Activated CD4-positive, alpha-beta T cell treated with anti-CD3 and anti-CD28 coated beads for 36 hours (primary cell): ENCODE measurements around the gene SDHAF4. TPM values are rescaled to one million over a fixed set of nuclear protein-coding genes. Genes with fewer than 3 reads are reported as not detected.
"Not testable (repeated sequence)": the region's sequence is repeated elsewhere in the genome, so short reads cannot be mapped to it uniquely, and the experiment has no call there.

Experiments used
- ATAC-seq: fragments of 200-7000 bp; cut with Tn5 transposase; one replicate; pipeline ENCODE4 v1.10.0; 2021; ENCODE audit warnings: mild to moderate bottlenecking, moderate library complexity
- CTCF ChIA-PET: fragments of 350-600 bp; sonication (Branson Sonifier 250); formaldehyde crosslinking; loops from one replicate; lab custom pipeline; 2021; ENCODE audit warnings: antibody characterized with exemption; lab: Charles Lee
- POLR2A ChIA-PET: fragments of 350-600 bp; sonication (Branson Sonifier 250); formaldehyde crosslinking; loops from one replicate; lab custom pipeline; 2021; ENCODE audit warnings: antibody characterized with exemption, inconsistent platforms; lab: Charles Lee
- DNase-seq: peaks from one replicate; pipeline ENCODE4 v3.0.0-alpha.2; 2020
- H3K27ac Mint-ChIP-seq: one replicate; pipeline ENCODE4 v1.8.0; 2021; ENCODE audit warnings: mixed read lengths
- H3K27me3 Mint-ChIP-seq: one replicate; pipeline ENCODE4 v1.8.0; 2021; ENCODE audit warnings: mixed read lengths
- H3K36me3 Mint-ChIP-seq: one replicate; pipeline ENCODE4 v1.8.0; 2021; ENCODE audit warnings: low read depth, mixed read lengths
- H3K4me1 Mint-ChIP-seq: one replicate; pipeline ENCODE4 v1.8.0; 2021; ENCODE audit warnings: mixed read lengths
- H3K4me3 Mint-ChIP-seq: one replicate; pipeline ENCODE4 v1.8.0; 2021; ENCODE audit warnings: mild to moderate bottlenecking, moderate library complexity, mixed read lengths
- H3K9me3 Mint-ChIP-seq: one replicate; pipeline ENCODE4 v1.8.0; 2021; ENCODE audit warnings: low read depth, mixed read lengths
- intact Hi-C, 2 experiments: fragments of 100-400 bp; cut with DNase I in 1 of 2; cut with micrococcal nuclease in 1 of 2; formaldehyde crosslinking; loops; one replicate each; pipeline versions ENCODE4 v1.14.2 to v1.15.1; 2022 to 2024; cut with DNase I, micrococcal nuclease
- total RNA-seq, 2 experiments: library from RNA; stranded (reverse); gene quantifications; one replicate each; pipeline ENCODE4 v1.2.3, GENCODE V29; 2021

SDHAF4 gene
- total RNA-seq, 2 experiments from 2014 or later = 15.8 to 17.6 TPM

- no peak for ATAC-seq
- intact Hi-C loops = no loop called here
- ChIA-PET CTCF (interaction anchor here (0.8 kb wide), 1 partner anchor 26 kb away, joined by 3 read pairs; the partner anchor contains the start of gene SDHAF4), POLR2A (no interaction called here)
- no peaks in the 10 kb centered on the region for H3K4me1 Mint-ChIP-seq
- peaks cover 10% of the 10 kb centered on the region for H3K36me3 Mint-ChIP-seq
- no peaks in the 10 kb centered on the region for H3K27me3 Mint-ChIP-seq
- H3K4me3 Mint-ChIP-seq = no peak overlapping the region
- no peak overlapping the region for H3K27ac Mint-ChIP-seq
- H3K9me3 Mint-ChIP-seq = peaks cover 4% of the 10 kb centered on the region
- no peak for DNase-seq
Measured at GRCh38 chr6:70592391-70593117, 25.8 kb downstream of the SDHAF4 start.

GRCh38 chr6:70593118-70593486 lies 26.4 kb downstream of the SDHAF4 start:
- peaks cover 4% of the 10 kb centered on the region for H3K9me3 Mint-ChIP-seq
- intact Hi-C loops = no loop called here
- H3K4me1 Mint-ChIP-seq = no peaks in the 10 kb centered on the region
- no peak overlapping the region for H3K4me3 Mint-ChIP-seq
- no peak overlapping the region for H3K27ac Mint-ChIP-seq
- POLR2A ChIA-PET = no interaction called here
- DNase-seq (no peak), ATAC-seq (no peak)
- no peaks in the 10 kb centered on the region for H3K27me3 Mint-ChIP-seq
- CTCF ChIA-PET = interaction anchor here (0.6 to 0.8 kb wide), 2 partner anchors 27 to 222 kb away, joined by 3 read pairs; partner anchors contain the start of gene SDHAF4
- peaks cover 10% of the 10 kb centered on the region for H3K36me3 Mint-ChIP-seq

- DNase-seq (peak; percentile 32), ATAC-seq (peak; percentile 86)
- ChIA-PET CTCF (interaction anchor here (1.0 kb wide), 1 partner anchor 32 kb away, joined by 3 read pairs; the partner anchor contains the start of gene SDHAF4), POLR2A (no interaction called here)
- peaks cover 3% of the 10 kb centered on the region for H3K36me3 Mint-ChIP-seq
- H3K4me3 Mint-ChIP-seq = no peak overlapping the region
- no peak overlapping the region for H3K27ac Mint-ChIP-seq
- no peaks in the 10 kb centered on the region for H3K27me3 Mint-ChIP-seq
- intact Hi-C loops = no loop called here
- H3K4me1 Mint-ChIP-seq = peaks cover 4% of the 10 kb centered on the region
- peaks cover 4% of the 10 kb centered on the region for H3K9me3 Mint-ChIP-seq
Measured at GRCh38 chr6:70599187-70599586, 32.5 kb downstream of the SDHAF4 start.

GRCh38 chr6:70601014-70601413 lies 34.3 kb downstream of the SDHAF4 start:
- CTCF ChIA-PET = interaction anchor here (0.6 kb wide), 1 partner anchor 15 kb away, joined by 4 read pairs; no protein-coding TSS in a partner anchor
- intact Hi-C loops = no loop called here

GRCh38 chr6:70604254-70604653 lies 37.5 kb downstream of the SDHAF4 start:
- POLR2A ChIA-PET = no interaction called here
- DNase-seq = no peak
- ATAC-seq = no peak
- no peak overlapping the region for H3K27ac Mint-ChIP-seq
- CTCF ChIA-PET = no interaction called here
- peaks cover 7% of the 10 kb centered on the region for H3K4me1 Mint-ChIP-seq
- peaks cover 3% of the 10 kb centered on the region for H3K36me3 Mint-ChIP-seq
- H3K27me3 Mint-ChIP-seq = no peaks in the 10 kb centered on the region
- intact Hi-C loops = no loop called here
- H3K4me3 Mint-ChIP-seq = no peak overlapping the region
- peaks cover 11% of the 10 kb centered on the region for H3K9me3 Mint-ChIP-seq

More at GRCh38 chr6:70601014-70601413, 34.3 kb downstream of the SDHAF4 start:
- ATAC-seq (no peak), DNase-seq (no peak)
- POLR2A ChIA-PET = no interaction called here
- H3K27ac Mint-ChIP-seq = no peak overlapping the region
- H3K4me3 Mint-ChIP-seq = no peak overlapping the region
- peaks cover 4% of the 10 kb centered on the region for H3K4me1 Mint-ChIP-seq
- H3K9me3 Mint-ChIP-seq = peaks cover 10% of the 10 kb centered on the region
- no peaks in the 10 kb centered on the region for H3K27me3 Mint-ChIP-seq
- H3K36me3 Mint-ChIP-seq = peaks cover 3% of the 10 kb centered on the region

- CTCF ChIA-PET, POLR2A ChIA-PET, H3K27me3 Mint-ChIP-seq, ATAC-seq, H3K27ac Mint-ChIP-seq, DNase-seq, H3K36me3 Mint-ChIP-seq, H3K4me1 Mint-ChIP-seq, intact Hi-C loops, H3K4me3 Mint-ChIP-seq: not testable (repeated sequence)
- peaks cover 11% of the 10 kb centered on the region for H3K9me3 Mint-ChIP-seq
Measured at GRCh38 chr6:70607371-70607770, 40.6 kb downstream of the SDHAF4 start.

- POLR2A ChIA-PET, ATAC-seq, H3K9me3 Mint-ChIP-seq, H3K4me3 Mint-ChIP-seq, H3K4me1 Mint-ChIP-seq, CTCF ChIA-PET, H3K27me3 Mint-ChIP-seq, intact Hi-C loops, H3K27ac Mint-ChIP-seq, H3K36me3 Mint-ChIP-seq, DNase-seq: not testable (repeated sequence)
Measured at GRCh38 chr6:70609181-70609580, 42.5 kb downstream of the SDHAF4 start.

- Mint-ChIP-seq H3K36me3 (no peaks in the 10 kb centered on the region), H3K27ac (no peak overlapping the region), H3K4me1 (no peaks in the 10 kb centered on the region), H3K4me3 (no peak overlapping the region), H3K27me3 (peaks cover 4% of the 10 kb centered on the region), H3K9me3 (no peaks in the 10 kb centered on the region)
- ATAC-seq (no peak), DNase-seq (no peak)
- CTCF ChIA-PET = no interaction called here
- POLR2A ChIA-PET = no interaction called here
- intact Hi-C loops = no loop called here
Measured at GRCh38 chr6:70616728-70617260, 50.1 kb downstream of the SDHAF4 start.

- H3K36me3 Mint-ChIP-seq = no peaks in the 10 kb centered on the region
- ATAC-seq (no peak), DNase-seq (no peak)
- H3K9me3 Mint-ChIP-seq = no peaks in the 10 kb centered on the region
- H3K27ac Mint-ChIP-seq = no peak overlapping the region
- POLR2A ChIA-PET = no interaction called here
- H3K4me1 Mint-ChIP-seq = no peaks in the 10 kb centered on the region
- intact Hi-C loops = no loop called here
- no peak overlapping the region for H3K4me3 Mint-ChIP-seq
- CTCF ChIA-PET = interaction anchor here (1.6 kb wide), 1 partner anchor 252 kb away, joined by 4 read pairs; no protein-coding TSS in a partner anchor
- H3K27me3 Mint-ChIP-seq = no peaks in the 10 kb centered on the region
Measured at GRCh38 chr6:70620746-70621145, 54.0 kb downstream of the SDHAF4 start.

- POLR2A ChIA-PET = no interaction called here
- Mint-ChIP-seq H3K27ac (no peak overlapping the region), H3K27me3 (no peaks in the 10 kb centered on the region), H3K36me3 (no peaks in the 10 kb centered on the region), H3K4me1 (no peaks in the 10 kb centered on the region), H3K4me3 (no peak overlapping the region), H3K9me3 (no peaks in the 10 kb centered on the region)
- intact Hi-C loops = no loop called here
- DNase-seq = no peak
- CTCF ChIA-PET = no interaction called here
- no peak for ATAC-seq
Measured at GRCh38 chr6:70622461-70622860, 55.7 kb downstream of the SDHAF4 start.

GRCh38 chr6:70625436-70625835 lies 58.7 kb downstream of the SDHAF4 start:
- H3K36me3 Mint-ChIP-seq = no peaks in the 10 kb centered on the region
- no peaks in the 10 kb centered on the region for H3K27me3 Mint-ChIP-seq
- no peaks in the 10 kb centered on the region for H3K9me3 Mint-ChIP-seq
- H3K27ac Mint-ChIP-seq = no peak overlapping the region
- intact Hi-C loops = no loop called here
- H3K4me3 Mint-ChIP-seq = no peak overlapping the region
- ChIA-PET CTCF (no interaction called here), POLR2A (no interaction called here)
- no peaks in the 10 kb centered on the region for H3K4me1 Mint-ChIP-seq
- ATAC-seq = no peak
- DNase-seq = no peak
